Measurements from ENCODE around the gene COBLL1. TPM values are rescaled to one million over a fixed set of nuclear protein-coding genes. Genes with fewer than 3 reads are reported as not detected.

Gene COBLL1
- total RNA-seq, 1 experiment from 2014 or later, result 5.9 TPM

DNA sequence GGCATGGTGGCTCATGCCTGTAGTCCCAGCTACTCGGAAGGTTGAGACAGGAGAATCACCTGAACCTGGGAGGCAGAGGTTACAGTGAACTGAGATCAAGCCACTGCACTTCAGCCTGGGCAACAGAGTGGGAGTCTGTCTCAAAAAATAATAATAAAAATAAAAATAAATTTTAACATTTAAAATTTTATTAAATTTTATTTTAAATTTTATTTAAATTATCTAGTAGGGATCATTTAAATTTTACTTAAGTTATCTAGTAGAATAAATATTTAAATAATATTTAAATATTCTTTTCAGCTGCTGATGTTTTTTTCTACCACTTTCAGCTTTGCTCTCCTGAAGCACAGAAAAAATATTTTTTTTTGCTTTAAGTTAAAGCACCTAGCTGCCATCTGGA is 10.4 kb downstream of the COBLL1 start:
- H3K27ac Mint-ChIP-seq, result no peak overlapping the region; a peak in 1 of 7 replicates
- no peak overlapping the region for H2AFZ ChIP-seq (ENCODE audit: low read length)
- no peaks in the 10 kb centered on the region for H3K79me1 ChIP-seq (ENCODE audit: insufficient read depth, low read depth, low read length, poor library complexity, severe bottlenecking)
- H3K9me3 Mint-ChIP-seq, result no peaks in the 10 kb centered on the region
- H3K36me3 Mint-ChIP-seq (ENCODE audit: insufficient read depth in 1 of 3, low read depth in 3 of 3), result no peaks in the 10 kb centered on the region
- peaks cover 4 to 8% of the 10 kb centered on the region in 2 experiments; a peak in 3 of 4 replicates for H3K4me1 Mint-ChIP-seq
- no peak overlapping the region for H3K27ac ChIP-seq (ENCODE audit: insufficient read length, low read depth, low read length)
- H3K79me2 ChIP-seq (ENCODE audit: insufficient read depth, low read length), result no peaks in the 10 kb centered on the region
- no peak for DNase-seq
- H3K4me1 ChIP-seq (ENCODE audit: insufficient read depth, low read length), result no peaks in the 10 kb centered on the region
- H3K4ac ChIP-seq (ENCODE audit: low read depth, low read length), result no peak overlapping the region
- H3K23me2 ChIP-seq (ENCODE audit: insufficient read length, low read depth, low read length, poor library complexity, severe bottlenecking), result no peaks in the 10 kb centered on the region
- no peak overlapping the region for H2AK5ac ChIP-seq (ENCODE audit: insufficient read length, low read length)
- no peaks in the 10 kb centered on the region for H3K27me3 Mint-ChIP-seq (ENCODE audit: low read depth)
- H3K18ac ChIP-seq (ENCODE audit: insufficient read length, low read depth, low read length), result no peak overlapping the region
- H3K56ac ChIP-seq (ENCODE audit: insufficient read length, low read depth, low read length), result no peak overlapping the region
- no peak overlapping the region for H3K23ac ChIP-seq (ENCODE audit: insufficient read length, low read depth, low read length)
- H4K20me1 ChIP-seq (ENCODE audit: control insufficient read depth, insufficient read depth, insufficient read length), result no peaks in the 10 kb centered on the region
- H3K27me3 ChIP-seq (ENCODE audit: insufficient read depth, low read length), result no peaks in the 10 kb centered on the region
- H4K5ac ChIP-seq (ENCODE audit: insufficient read length, low read depth, low read length), result no peak overlapping the region
- no peak overlapping the region for H3K4me3 Mint-ChIP-seq
- H3K9me3 ChIP-seq (ENCODE audit: control insufficient read depth, low read depth, low read length), result no peaks in the 10 kb centered on the region
- H2BK12ac ChIP-seq (ENCODE audit: insufficient read length, low read depth, low read length), result no peak overlapping the region
- H2BK15ac ChIP-seq (ENCODE audit: low read depth, low read length), result no peak overlapping the region
- no peak overlapping the region for H2BK120ac ChIP-seq (ENCODE audit: low read depth, low read length, poor library complexity, severe bottlenecking)
- H4K91ac ChIP-seq (ENCODE audit: insufficient read length, low read depth, low read length), result no peak overlapping the region
- no peak overlapping the region for H2BK5ac ChIP-seq (ENCODE audit: insufficient read length, low read length)
- H4K8ac ChIP-seq (replicated peaks; ENCODE audit: insufficient read length, low read depth, low read length), result no peak overlapping the region
- no peak overlapping the region for H3T11ph ChIP-seq (ENCODE audit: low read length)
- TF ChIP-seq, protein P1, sequence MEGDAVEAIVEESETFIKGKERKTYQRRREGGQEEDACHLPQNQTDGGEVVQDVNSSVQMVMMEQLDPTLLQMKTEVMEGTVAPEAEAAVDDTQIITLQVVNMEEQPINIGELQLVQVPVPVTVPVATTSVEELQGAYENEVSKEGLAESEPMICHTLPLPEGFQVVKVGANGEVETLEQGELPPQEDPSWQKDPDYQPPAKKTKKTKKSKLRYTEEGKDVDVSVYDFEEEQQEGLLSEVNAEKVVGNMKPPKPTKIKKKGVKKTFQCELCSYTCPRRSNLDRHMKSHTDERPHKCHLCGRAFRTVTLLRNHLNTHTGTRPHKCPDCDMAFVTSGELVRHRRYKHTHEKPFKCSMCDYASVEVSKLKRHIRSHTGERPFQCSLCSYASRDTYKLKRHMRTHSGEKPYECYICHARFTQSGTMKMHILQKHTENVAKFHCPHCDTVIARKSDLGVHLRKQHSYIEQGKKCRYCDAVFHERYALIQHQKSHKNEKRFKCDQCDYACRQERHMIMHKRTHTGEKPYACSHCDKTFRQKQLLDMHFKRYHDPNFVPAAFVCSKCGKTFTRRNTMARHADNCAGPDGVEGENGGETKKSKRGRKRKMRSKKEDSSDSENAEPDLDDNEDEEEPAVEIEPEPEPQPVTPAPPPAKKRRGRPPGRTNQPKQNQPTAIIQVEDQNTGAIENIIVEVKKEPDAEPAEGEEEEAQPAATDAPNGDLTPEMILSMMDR (conservative IDR thresholded peaks at IDR 0.05), result no peak
- no peak overlapping the region for H3K4me2 ChIP-seq (ENCODE audit: insufficient read depth, insufficient read length, low read length)
- no peak overlapping the region for H2BK20ac ChIP-seq (ENCODE audit: low read depth, low read length, poor library complexity, severe bottlenecking)
- H3K9ac ChIP-seq (ENCODE audit: extremely low read depth, insufficient read length, low read length), result no peak overlapping the region
- H3K14ac ChIP-seq (ENCODE audit: insufficient read depth, low read length), result no peak overlapping the region
- no CpG with 5 or more reads among the region's 1 CpG for WGBS (ENCODE audit: extremely low coverage, insufficient read length, low lambda C conversion rate)
